Measurements from ENCODE around the gene HNRNPAB. TPM values are rescaled to one million over a fixed set of nuclear protein-coding genes. Genes with fewer than 3 reads are reported as not detected.

Gene HNRNPAB
- total and polyA plus RNA-seq, 2 experiments from 2014 or later = 47.6 to 117 TPM

DNA sequence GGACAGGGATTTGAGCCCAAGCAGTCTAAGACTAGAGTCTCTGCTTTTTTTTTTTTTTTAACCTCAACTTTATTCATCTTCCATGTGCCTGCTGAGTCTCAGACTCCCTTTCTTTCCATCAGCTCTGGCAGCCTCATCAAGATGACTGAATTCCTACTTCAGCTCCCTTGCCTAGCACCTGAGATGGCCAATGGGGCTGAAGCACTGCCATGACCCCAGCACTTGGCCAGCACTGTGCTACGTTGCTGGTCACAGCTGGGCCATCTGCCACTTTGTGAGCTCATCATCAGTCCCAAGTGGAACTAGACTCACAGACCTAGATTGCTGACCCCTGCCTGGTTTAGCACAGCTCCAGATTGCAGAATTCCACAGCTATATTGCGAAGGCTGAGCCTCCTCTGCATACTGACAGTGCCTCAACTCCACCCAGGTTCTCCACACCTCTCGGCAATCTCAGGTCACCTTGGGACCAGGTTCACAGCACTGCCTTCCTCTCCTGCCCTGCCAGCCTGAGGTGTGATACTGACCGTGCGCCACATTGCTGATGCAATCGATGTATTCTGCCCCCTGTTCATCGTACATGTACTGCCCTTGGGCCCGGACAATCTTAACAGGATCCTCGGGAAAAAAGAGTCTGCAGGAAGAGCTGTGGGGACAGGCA lies 26.7 kb downstream of the HNRNPAB start:
- Histone ChIP-seq H2AFZ (no peak overlapping the region), H3K36me3 (ENCODE audit: low read depth) (peaks cover 19% of the 10 kb centered on the region; the same call in 1 of the 2 replicates), H3K27me3 (replicated peaks; ENCODE audit: insufficient read depth) (no peaks in the 10 kb centered on the region), H3K4me1 (ENCODE audit: insufficient read depth) (peaks cover 7% of the 10 kb centered on the region), H3K9me3 (ENCODE audit: low read depth) (no peaks in the 10 kb centered on the region), H3K27ac (peak overlapping the region; percentile 7; the same call in 1 of the 2 replicates), H4K20me1 (ENCODE audit: insufficient read depth) (no peaks in the 10 kb centered on the region), H3F3A (ENCODE audit: insufficient read depth) (peaks cover 14% of the 10 kb centered on the region; the same call in 1 of the 2 replicates), H3K79me2 (ENCODE audit: insufficient read depth) (peaks cover 39% of the 10 kb centered on the region), H3K9ac (peak overlapping the region; percentile 89), H3K4me2 (ENCODE audit: unreplicated experiment) (peak overlapping the region; percentile 81), H3K9me2 (ENCODE audit: insufficient read depth) (no peaks in the 10 kb centered on the region), H3K4me3 (peak overlapping the region; percentile 92)
- in situ Hi-C loops (cut with MboI) = no loop called here
- TF ChIP-seq EZH2 (IDR thresholded peaks at IDR 0.05; ENCODE audit: insufficient read depth, poor library complexity, severe bottlenecking) = no peak
- TF ChIP-seq EZH2phosphoT487 (IDR thresholded peaks at IDR 0.05; ENCODE audit: insufficient read depth, low read depth) = no peak
- 70 to 72% methylated on average over 9 of the region's 9 CpGs for whole genome bisulfite sequencing, 2 experiments (ENCODE audit: low coverage in 1 of 2, low lambda C conversion rate in 2 of 2, missing lambda C conversion rate in 2 of 2)
- peak; percentile 71 for DNase-seq

DNA sequence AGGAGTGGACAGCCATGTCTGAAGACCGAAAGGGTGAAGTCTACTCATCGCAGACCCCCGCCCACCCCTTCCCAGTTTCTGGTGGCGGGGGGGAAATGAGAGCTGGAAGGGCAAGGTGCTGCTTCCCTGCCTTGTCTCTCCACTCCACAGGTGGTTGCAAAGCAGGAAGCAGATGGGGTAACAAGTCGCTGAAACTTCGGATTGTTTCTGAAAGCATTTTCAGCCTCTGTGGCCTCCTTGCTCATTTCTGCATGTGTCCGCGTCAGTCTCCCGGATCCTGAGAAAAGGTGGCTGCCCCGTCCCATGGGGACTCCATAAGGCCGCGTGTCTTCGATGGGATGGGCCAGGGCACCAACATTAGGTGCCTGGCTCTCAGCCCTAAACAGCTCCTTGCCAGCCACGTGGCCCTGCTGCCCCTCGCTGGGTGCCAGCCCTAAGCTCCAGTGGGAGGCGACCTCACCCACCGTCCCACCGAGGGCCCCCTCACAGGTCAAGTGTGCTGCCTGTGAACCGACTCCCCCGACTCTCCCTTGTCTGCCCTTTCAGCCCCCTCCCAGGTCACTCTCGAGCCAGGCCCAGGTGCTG lies 27.3 kb downstream of the HNRNPAB start:
- 30 to 33% methylated on average over 21 of the region's 21 CpGs for WGBS, 2 experiments (ENCODE audit: low coverage in 1 of 2, low lambda C conversion rate in 2 of 2, missing lambda C conversion rate in 2 of 2)
- Histone ChIP-seq H3K9me2 (ENCODE audit: insufficient read depth) (no peaks in the 10 kb centered on the region), H3K27me3 (replicated peaks; ENCODE audit: insufficient read depth) (no peaks in the 10 kb centered on the region), H3K36me3 (ENCODE audit: low read depth) (peaks cover 19% of the 10 kb centered on the region; the same call in 1 of the 2 replicates), H3K79me2 (ENCODE audit: insufficient read depth) (peaks cover 35% of the 10 kb centered on the region), H3K9me3 (ENCODE audit: low read depth) (no peaks in the 10 kb centered on the region), H2AFZ (peak overlapping the region; percentile 85), H3K4me2 (ENCODE audit: unreplicated experiment) (peak overlapping the region; percentile 81), H4K20me1 (ENCODE audit: insufficient read depth) (no peaks in the 10 kb centered on the region), H3K4me1 (ENCODE audit: insufficient read depth) (peaks cover 9% of the 10 kb centered on the region), H3F3A (ENCODE audit: insufficient read depth) (peaks cover 14% of the 10 kb centered on the region; the same call in 1 of the 2 replicates), H3K4me3 (peak overlapping the region; percentile 92), H3K27ac (peak overlapping the region; percentile 67), H3K9ac (peak overlapping the region; percentile 89)
- TF ChIP-seq EZH2phosphoT487 (IDR thresholded peaks at IDR 0.05; ENCODE audit: insufficient read depth, low read depth) = no peak
- TF ChIP-seq EZH2 (IDR thresholded peaks at IDR 0.05; ENCODE audit: insufficient read depth, poor library complexity, severe bottlenecking) = no peak
- no peak for DNase-seq
- in situ Hi-C loops (cut with MboI) = no loop called here

DNA sequence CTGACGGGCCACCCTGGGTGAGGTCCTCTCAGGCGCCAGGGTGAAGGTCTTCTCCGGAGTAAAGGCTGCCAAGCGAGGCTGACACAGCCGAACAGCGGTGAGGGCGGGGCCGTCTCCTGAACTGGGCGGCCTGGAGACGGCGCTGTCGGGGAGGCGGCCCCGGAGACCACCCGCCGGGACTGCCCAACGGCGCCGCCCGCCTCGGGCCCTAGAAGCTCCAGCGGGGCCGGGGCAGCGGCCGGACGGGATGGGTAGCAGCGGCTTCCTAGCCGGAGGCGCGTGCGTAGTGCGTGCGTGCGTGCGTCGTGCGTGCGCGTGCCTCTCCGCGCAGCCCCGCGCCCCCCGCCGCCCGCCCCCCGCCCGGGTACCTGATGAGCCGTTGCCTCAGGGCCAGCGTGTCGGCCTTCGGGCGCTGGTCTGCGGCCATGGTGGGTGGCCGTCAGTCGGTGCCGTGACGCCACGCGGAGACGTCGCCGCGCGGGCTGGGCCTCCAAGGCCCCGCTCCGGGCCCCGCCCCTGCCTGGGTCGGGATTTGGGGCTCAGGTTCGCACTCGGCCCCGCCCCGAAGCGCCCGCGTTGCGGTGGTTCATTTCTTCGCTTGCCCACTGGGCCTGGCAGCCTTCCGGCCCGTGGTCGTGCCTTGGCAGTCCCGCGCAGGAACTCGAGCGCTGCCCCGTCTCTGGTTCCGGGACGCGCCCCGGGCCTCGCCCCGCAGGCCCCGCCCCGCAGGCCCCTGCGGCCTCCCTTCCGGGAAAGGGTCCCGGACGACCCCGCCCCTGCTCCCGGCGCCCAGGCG lies 28.0 kb downstream of the HNRNPAB start, which contains the start of gene PHYKPL:
Gene PHYKPL, minus strand, starts transcription at position 679 of the 796 bp plus-strand sequence. Its CDS starts 252 bp downstream, at position 427.
- peaks cover 19% of the 10 kb centered on the region; the same call in 1 of the 2 replicates for H3K36me3 ChIP-seq (ENCODE audit: low read depth)
- H3K9ac ChIP-seq = peak within 1 kb of the TSS; percentile 89
- no peaks in the 10 kb centered on the region for H3K27me3 ChIP-seq (replicated peaks; ENCODE audit: insufficient read depth)
- no peaks in the 10 kb centered on the region for H3K9me3 ChIP-seq (ENCODE audit: low read depth)
- in situ Hi-C loops (cut with MboI) = no loop called here
- H3K79me2 ChIP-seq (ENCODE audit: insufficient read depth) = peaks cover 30% of the 10 kb centered on the region
- TF ChIP-seq EZH2phosphoT487 (IDR thresholded peaks at IDR 0.05; ENCODE audit: insufficient read depth, low read depth) = no peak
- no peak for TF ChIP-seq EZH2 (IDR thresholded peaks at IDR 0.05; ENCODE audit: insufficient read depth, poor library complexity, severe bottlenecking)
- peak; percentile 88 for DNase-seq
- peaks cover 15% of the 10 kb centered on the region for H3K4me1 ChIP-seq (ENCODE audit: insufficient read depth)
- peak within 1 kb of the TSS; percentile 81 for H3K4me2 ChIP-seq (ENCODE audit: unreplicated experiment)
- peaks cover 18% of the 10 kb centered on the region; the same call in 1 of the 2 replicates for H3F3A ChIP-seq (ENCODE audit: insufficient read depth)
- no peaks in the 10 kb centered on the region for H4K20me1 ChIP-seq (ENCODE audit: insufficient read depth)
- peak within 1 kb of the TSS; percentile 85 for H2AFZ ChIP-seq
- H3K4me3 ChIP-seq = peak within 1 kb of the TSS; percentile 92
- 1% methylated on average over 72 to 79 of the region's 102 CpGs for WGBS, 2 experiments (ENCODE audit: low coverage in 1 of 2, low lambda C conversion rate in 2 of 2, missing lambda C conversion rate in 2 of 2)
- H3K9me2 ChIP-seq (ENCODE audit: insufficient read depth) = no peaks in the 10 kb centered on the region
- H3K27ac ChIP-seq = peak within 1 kb of the TSS; percentile 67

DNA sequence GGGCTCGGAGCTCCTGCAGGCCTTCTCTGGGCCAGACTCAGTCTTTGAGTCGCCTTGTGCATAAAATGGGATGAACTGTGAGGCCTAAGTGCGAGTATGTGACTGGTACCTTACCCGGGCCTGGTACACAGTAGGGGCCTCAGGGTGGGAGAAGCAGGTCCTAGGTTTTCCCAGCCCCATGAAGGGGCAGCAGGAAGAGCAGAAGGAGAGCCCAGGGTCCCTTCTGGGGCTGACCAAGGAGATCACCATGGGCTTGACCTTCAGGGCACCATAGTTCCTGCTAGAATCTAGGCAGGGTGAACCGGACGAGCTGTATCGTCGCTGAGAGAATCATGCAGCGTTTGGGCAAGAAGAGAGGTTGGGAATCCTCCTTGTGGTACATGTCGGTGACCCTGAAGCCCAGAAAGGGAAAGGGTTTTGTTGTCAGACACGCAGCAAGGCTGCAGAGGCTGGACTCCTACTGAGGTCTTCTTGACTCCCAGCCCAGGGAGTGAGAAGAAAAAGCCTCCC lies 28.6 kb downstream of the HNRNPAB start:
- DNase-seq = no peak
- Histone ChIP-seq H3K4me3 (peak overlapping the region; percentile 92), H3K9me3 (ENCODE audit: low read depth) (no peaks in the 10 kb centered on the region), H2AFZ (peak overlapping the region; percentile 85), H3K36me3 (ENCODE audit: low read depth) (peaks cover 13% of the 10 kb centered on the region; the same call in 1 of the 2 replicates), H4K20me1 (ENCODE audit: insufficient read depth) (no peaks in the 10 kb centered on the region), H3K79me2 (ENCODE audit: insufficient read depth) (peaks cover 29% of the 10 kb centered on the region), H3K9ac (peak overlapping the region; percentile 89), H3K4me1 (ENCODE audit: insufficient read depth) (peaks cover 15% of the 10 kb centered on the region), H3K27me3 (replicated peaks; ENCODE audit: insufficient read depth) (no peaks in the 10 kb centered on the region), H3F3A (ENCODE audit: insufficient read depth) (peaks cover 18% of the 10 kb centered on the region; the same call in 1 of the 2 replicates), H3K9me2 (ENCODE audit: insufficient read depth) (no peaks in the 10 kb centered on the region), H3K4me2 (ENCODE audit: unreplicated experiment) (peak overlapping the region; percentile 81), H3K27ac (peak overlapping the region; percentile 67)
- WGBS, 2 experiments (ENCODE audit: low coverage in 1 of 2, low lambda C conversion rate in 2 of 2, missing lambda C conversion rate in 2 of 2) = 65% methylated on average over 11 of the region's 11 CpGs
- in situ Hi-C loops (cut with MboI) = no loop called here
- TF ChIP-seq EZH2 (IDR thresholded peaks at IDR 0.05; ENCODE audit: insufficient read depth, poor library complexity, severe bottlenecking) (no peak), EZH2phosphoT487 (IDR thresholded peaks at IDR 0.05; ENCODE audit: insufficient read depth, low read depth) (no peak)
